ENCODE data around the gene SYTL1. TPM values are rescaled to one million over a fixed set of nuclear protein-coding genes. Genes with fewer than 3 reads are reported as not detected.

SYTL1 gene
- total and polyA plus RNA-seq, 9 of the 15 experiments (the other 6 are each of a cell fraction or from before 2014, with no cell fraction given): 0.04 to 9.3 (median 1.7) TPM

- TF ChIP-seq, protein P1, sequence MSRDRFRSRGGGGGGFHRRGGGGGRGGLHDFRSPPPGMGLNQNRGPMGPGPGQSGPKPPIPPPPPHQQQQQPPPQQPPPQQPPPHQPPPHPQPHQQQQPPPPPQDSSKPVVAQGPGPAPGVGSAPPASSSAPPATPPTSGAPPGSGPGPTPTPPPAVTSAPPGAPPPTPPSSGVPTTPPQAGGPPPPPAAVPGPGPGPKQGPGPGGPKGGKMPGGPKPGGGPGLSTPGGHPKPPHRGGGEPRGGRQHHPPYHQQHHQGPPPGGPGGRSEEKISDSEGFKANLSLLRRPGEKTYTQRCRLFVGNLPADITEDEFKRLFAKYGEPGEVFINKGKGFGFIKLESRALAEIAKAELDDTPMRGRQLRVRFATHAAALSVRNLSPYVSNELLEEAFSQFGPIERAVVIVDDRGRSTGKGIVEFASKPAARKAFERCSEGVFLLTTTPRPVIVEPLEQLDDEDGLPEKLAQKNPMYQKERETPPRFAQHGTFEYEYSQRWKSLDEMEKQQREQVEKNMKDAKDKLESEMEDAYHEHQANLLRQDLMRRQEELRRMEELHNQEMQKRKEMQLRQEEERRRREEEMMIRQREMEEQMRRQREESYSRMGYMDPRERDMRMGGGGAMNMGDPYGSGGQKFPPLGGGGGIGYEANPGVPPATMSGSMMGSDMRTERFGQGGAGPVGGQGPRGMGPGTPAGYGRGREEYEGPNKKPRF (IDR thresholded peaks at IDR 0.05; ENCODE audit: low read depth, low read length): no peak
- TF ChIP-seq THAP12 (CRISPR knock-in tag; IDR thresholded peaks at IDR 0.05): no peak
- TF ChIP-seq RBM17 (IDR thresholded peaks at IDR 0.05; ENCODE audit: borderline replicate concordance, low read depth, low read length): no peak
- TF ChIP-seq EGR1 (conservative IDR thresholded peaks at IDR 0.05): peak; percentile 24; the same call in 1 of the 2 replicates
- TF ChIP-seq CEBPZ (IDR thresholded peaks at IDR 0.05; ENCODE audit: borderline replicate concordance, low read depth, low read length): no peak
- no peak for TF ChIP-seq KLF13 (tag; IDR thresholded peaks at IDR 0.05; ENCODE audit: borderline replicate concordance, low read depth)
- peak; percentile 50; the same call in 1 of the 2 replicates for TF ChIP-seq ZBTB7A (IDR thresholded peaks at IDR 0.05; ENCODE audit: borderline replicate concordance, control insufficient read depth, low read depth, low read length)
- peak; percentile 92 for TF ChIP-seq NEUROD1 (IDR thresholded peaks at IDR 0.05; ENCODE audit: borderline replicate concordance, low read depth, low read length, partially characterized antibody)
- TF ChIP-seq CXXC5 (CRISPR knock-in tag; IDR thresholded peaks at IDR 0.05): peak; percentile 21; the same call in 1 of the 2 replicates
- peak; percentile 55 for TF ChIP-seq RBFOX2 (IDR thresholded peaks at IDR 0.05; ENCODE audit: low read depth, low read length)
- 0 out of 2 replicates have a peak, but pooled peaks have one; percentile 37 for TF ChIP-seq ARID4B (CRISPR knock-in tag; IDR thresholded peaks at IDR 0.05)
- no peak for TF ChIP-seq SRSF7 (optimal IDR thresholded peaks at IDR 0.05; ENCODE audit: low read depth, low read length)
Observed at GRCh38 chr1:27348861-27349783, 7.3 kb downstream of the SYTL1 start (continued).

Measured in K562 (cell line).